MCF 10A (cell line): ENCODE results near the gene LDB2. TPM values are rescaled to one million over a fixed set of nuclear protein-coding genes. Genes with fewer than 3 reads are reported as not detected.

Experiments
- BruUV-seq: library from RNA; stranded (reverse); fragments of 400-500 nt; replicated peaks from 2 replicates; lab custom pipeline; 2021; lab: Mats Ljungman, UMichigan
- CTCF ChIA-PET: fragments of 300-600 bp; sonication (Branson Sonifier 250); formaldehyde crosslinking; extraction: SDS; loops from one replicate; lab custom pipeline; 2021; ENCODE audit warnings: antibody characterized with exemption, inconsistent platforms; lab: Yijun Ruan, JAX
- POLR2A ChIA-PET: fragments of 300-600, 350-650 bp; sonication (Branson Sonifier 250); formaldehyde crosslinking; extraction: SDS; loops from one replicate; lab custom pipeline; 2020; ENCODE audit warnings: antibody characterized with exemption, inconsistent platforms; lab: Yijun Ruan, JAX
- DNase-seq: peaks from one replicate; pipeline ENCODE4 v3.0.0-alpha.2; 2018; ENCODE audit not compliant: unreplicated experiment
- H3K27ac Mint-ChIP-seq: one replicate; pipeline ENCODE4 v1.8.0; 2022; ENCODE audit warnings: mild to moderate bottlenecking, low read depth, mixed read lengths; ENCODE audit not compliant: unreplicated experiment
- H3K27me3 Mint-ChIP-seq: one replicate; pipeline ENCODE4 v1.8.0; 2022; ENCODE audit warnings: mixed read lengths; ENCODE audit not compliant: insufficient read depth, unreplicated experiment
- H3K36me3 Mint-ChIP-seq: one replicate; pipeline ENCODE4 v1.8.0; 2022; ENCODE audit warnings: mild to moderate bottlenecking, moderate library complexity, mixed read lengths; ENCODE audit not compliant: insufficient read depth, unreplicated experiment
- H3K4me1 Mint-ChIP-seq: one replicate; pipeline ENCODE4 v1.8.0; 2022; ENCODE audit warnings: mixed read lengths; ENCODE audit not compliant: insufficient read depth, unreplicated experiment
- H3K4me3 Mint-ChIP-seq: one replicate; pipeline ENCODE4 v1.8.0; 2022; ENCODE audit warnings: mild to moderate bottlenecking, moderate library complexity, mixed read lengths; ENCODE audit not compliant: unreplicated experiment
- H3K9me3 Mint-ChIP-seq: one replicate; pipeline ENCODE4 v1.8.0; 2022; ENCODE audit warnings: mixed read lengths; ENCODE audit not compliant: unreplicated experiment
- intact Hi-C: fragments of 100-400 bp; cut with micrococcal nuclease; formaldehyde crosslinking; loops from 2 replicates; pipeline ENCODE4 v1.14.1; 2022
- total RNA-seq: library from RNA; stranded (reverse); gene quantifications from 2 replicates; pipeline ENCODE4 v1.2.3, GENCODE V29; 2022
- TF ChIP-seq, protein P1 (sequence below): fragments of 200-600 bp; IDR thresholded peaks from one replicate; pipeline ENCODE4 v1.8.0; 2022; ENCODE audit warnings: antibody characterized with exemption, mild to moderate bottlenecking; ENCODE audit not compliant: unreplicated experiment

Gene LDB2
- total RNA-seq, 1 experiment from 2014 or later: not detected

DNA sequence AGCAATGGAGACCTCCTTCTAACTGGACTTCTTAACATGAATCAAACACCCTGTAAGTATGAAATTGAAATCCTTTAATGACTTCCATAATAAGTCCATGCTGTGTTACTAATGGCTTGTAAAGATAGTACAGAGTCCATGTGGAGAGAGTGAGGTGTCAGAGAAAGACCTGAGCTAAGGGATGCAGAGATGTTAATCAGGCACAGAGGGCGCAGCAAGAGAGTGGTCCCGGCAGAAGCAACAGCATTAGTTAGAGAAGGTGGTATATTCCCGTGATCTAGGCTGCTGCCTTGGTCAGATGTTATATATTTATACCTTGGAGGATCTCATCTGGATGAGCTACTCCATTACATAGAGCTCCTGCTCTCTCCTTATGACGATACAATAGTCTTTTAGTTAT, 295.3 kb downstream of the LDB2 start:
- no peak for DNase-seq
- peaks cover 77% of the 10 kb centered on the region for H3K27me3 Mint-ChIP-seq
- H3K27ac Mint-ChIP-seq: no peak overlapping the region
- H3K4me3 Mint-ChIP-seq: no peak overlapping the region
- BruUV-seq: no TSS peak
- intact Hi-C loops: no loop called here
- H3K9me3 Mint-ChIP-seq: no peaks in the 10 kb centered on the region
- no peaks in the 10 kb centered on the region for H3K4me1 Mint-ChIP-seq
- H3K36me3 Mint-ChIP-seq: no peaks in the 10 kb centered on the region
- ChIA-PET CTCF (no interaction called here), POLR2A (interaction anchor here (0.5 kb wide), 1 partner anchor 63 kb away, joined by 5 read pairs; no protein-coding TSS in a partner anchor)
- TF ChIP-seq, protein P1, sequence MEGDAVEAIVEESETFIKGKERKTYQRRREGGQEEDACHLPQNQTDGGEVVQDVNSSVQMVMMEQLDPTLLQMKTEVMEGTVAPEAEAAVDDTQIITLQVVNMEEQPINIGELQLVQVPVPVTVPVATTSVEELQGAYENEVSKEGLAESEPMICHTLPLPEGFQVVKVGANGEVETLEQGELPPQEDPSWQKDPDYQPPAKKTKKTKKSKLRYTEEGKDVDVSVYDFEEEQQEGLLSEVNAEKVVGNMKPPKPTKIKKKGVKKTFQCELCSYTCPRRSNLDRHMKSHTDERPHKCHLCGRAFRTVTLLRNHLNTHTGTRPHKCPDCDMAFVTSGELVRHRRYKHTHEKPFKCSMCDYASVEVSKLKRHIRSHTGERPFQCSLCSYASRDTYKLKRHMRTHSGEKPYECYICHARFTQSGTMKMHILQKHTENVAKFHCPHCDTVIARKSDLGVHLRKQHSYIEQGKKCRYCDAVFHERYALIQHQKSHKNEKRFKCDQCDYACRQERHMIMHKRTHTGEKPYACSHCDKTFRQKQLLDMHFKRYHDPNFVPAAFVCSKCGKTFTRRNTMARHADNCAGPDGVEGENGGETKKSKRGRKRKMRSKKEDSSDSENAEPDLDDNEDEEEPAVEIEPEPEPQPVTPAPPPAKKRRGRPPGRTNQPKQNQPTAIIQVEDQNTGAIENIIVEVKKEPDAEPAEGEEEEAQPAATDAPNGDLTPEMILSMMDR: no peak

DNA sequence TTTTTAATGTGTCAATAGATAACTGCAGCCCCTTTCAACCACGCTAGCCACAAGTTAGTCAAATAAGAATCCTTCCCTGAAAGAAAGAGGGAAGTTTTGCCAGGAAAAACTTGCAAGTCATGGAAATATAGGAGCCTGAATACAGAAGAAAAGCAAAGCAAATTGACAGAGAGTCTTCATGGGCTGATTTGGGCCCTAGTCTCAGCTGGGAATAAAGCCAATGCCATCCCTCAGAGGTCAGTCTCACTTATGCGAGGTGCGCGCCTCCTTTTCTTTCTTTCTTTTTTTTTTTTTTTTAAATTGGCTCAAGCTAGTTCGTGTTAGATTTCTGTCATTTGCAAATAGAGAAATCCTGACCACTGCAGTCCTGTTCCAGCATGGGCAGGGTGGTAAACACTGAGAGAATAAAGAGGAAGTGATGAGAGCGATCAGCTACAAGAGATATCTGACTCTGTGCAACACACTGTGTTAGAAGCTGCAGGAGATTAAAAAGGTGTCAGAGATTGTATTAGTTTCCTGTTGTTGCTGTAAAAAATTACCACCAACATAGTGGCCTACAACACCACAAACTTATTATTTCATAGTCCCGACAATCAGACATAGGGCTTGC, 299.7 kb downstream of the LDB2 start:
- Mint-ChIP-seq H3K9me3 (no peaks in the 10 kb centered on the region), H3K27me3 (peaks cover 64% of the 10 kb centered on the region), H3K4me3 (no peak overlapping the region), H3K4me1 (no peaks in the 10 kb centered on the region), H3K36me3 (no peaks in the 10 kb centered on the region), H3K27ac (no peak overlapping the region)
- ChIA-PET CTCF (no interaction called here), POLR2A (no interaction called here)
- no TSS peak for BruUV-seq
- no peak for DNase-seq
- TF ChIP-seq, protein P1: no peak
- intact Hi-C loops: no loop called here

DNA sequence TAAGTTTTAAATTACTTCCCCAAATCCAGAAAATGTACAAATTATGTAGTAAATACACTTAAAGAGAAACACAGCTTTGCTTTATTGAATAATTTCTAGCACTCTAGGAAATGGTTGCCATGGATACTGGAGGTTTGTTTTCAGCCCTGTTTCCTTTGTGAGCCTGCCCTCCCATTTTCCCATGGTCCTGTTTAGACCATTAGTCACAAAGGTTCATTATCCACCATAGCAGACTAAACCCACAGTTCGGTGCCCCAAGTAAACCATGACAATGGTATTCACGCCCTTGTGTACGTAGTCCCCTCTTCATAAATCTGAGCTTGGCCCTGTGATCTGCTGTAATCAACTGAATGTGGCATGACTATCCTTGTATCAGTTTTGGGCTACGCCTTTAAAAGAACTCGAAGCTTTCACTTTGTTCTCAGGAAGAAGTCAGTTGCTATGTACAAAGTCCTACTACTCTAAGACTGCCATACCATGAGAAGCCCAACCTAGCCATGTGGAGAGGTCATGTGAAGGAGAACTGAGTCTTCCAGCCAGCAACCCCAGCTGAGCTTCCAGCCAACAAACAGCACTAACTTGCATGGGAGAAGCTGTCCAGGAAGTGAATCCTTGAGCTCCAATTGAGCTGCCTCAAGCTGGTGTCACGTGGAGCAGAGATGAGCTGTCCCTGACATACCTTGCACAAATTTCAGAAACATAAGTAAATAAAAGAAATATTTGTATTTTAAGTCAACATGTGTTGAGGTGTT, 300.4 kb downstream of the LDB2 start:
- no peaks in the 10 kb centered on the region for H3K36me3 Mint-ChIP-seq
- no peaks in the 10 kb centered on the region for H3K9me3 Mint-ChIP-seq
- TF ChIP-seq, protein P1: no peak
- CTCF ChIA-PET: no interaction called here
- no peak overlapping the region for H3K27ac Mint-ChIP-seq
- DNase-seq: peak; percentile 19
- H3K4me1 Mint-ChIP-seq: no peaks in the 10 kb centered on the region
- H3K27me3 Mint-ChIP-seq: peaks cover 61% of the 10 kb centered on the region
- intact Hi-C loops: no loop called here
- H3K4me3 Mint-ChIP-seq: no peak overlapping the region
- POLR2A ChIA-PET: no interaction called here
- no TSS peak for BruUV-seq

DNA sequence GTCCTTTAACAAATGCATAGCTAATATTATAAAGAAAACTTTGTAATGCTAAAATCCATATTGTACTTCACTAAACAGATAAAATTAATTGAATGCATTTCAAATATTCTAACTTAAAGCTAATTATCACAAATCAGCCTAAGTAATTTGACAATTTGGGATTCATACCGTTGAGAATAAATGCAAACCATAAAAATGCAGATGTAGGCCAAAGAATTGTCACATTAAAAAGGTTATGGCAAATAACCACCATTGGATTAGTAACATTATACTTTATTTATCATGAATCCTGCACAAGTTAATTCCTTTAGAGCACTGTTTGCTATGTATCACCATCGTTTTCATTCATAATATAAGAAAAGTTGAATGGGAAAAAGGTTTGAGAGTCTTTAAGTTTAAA, 301.0 kb downstream of the LDB2 start:
- Mint-ChIP-seq H3K27ac (no peak overlapping the region), H3K4me1 (no peaks in the 10 kb centered on the region), H3K4me3 (no peak overlapping the region), H3K36me3 (no peaks in the 10 kb centered on the region), H3K27me3 (peaks cover 55% of the 10 kb centered on the region), H3K9me3 (no peaks in the 10 kb centered on the region)
- POLR2A ChIA-PET: no interaction called here
- no peak for DNase-seq
- intact Hi-C loops: no loop called here
- TF ChIP-seq, protein P1: no peak
- CTCF ChIA-PET: no interaction called here
- BruUV-seq: no TSS peak
